K562 (cell line): ENCODE data around the gene MYO3B. TPM values are rescaled to one million over a fixed set of nuclear protein-coding genes. Genes with fewer than 3 reads are reported as not detected.

ENCODE experiments used
- CBFB ChIP-seq: sonication (generic); formaldehyde crosslinking; IDR thresholded peaks from 2 replicates; pipeline ENCODE4 v1.4.0; 2020; ENCODE audit warnings: mild to moderate bottlenecking, missing genetic modification reagents
- CREM ChIP-seq: IDR thresholded peaks from 2 replicates; pipeline ENCODE4 v1.6.1; 2014; ENCODE audit warnings: antibody characterized with exemption, low read depth
- CXXC5 ChIP-seq: fragments of 250-450 bp; sonication (Bioruptor Pico); IDR thresholded peaks from 2 replicates; pipeline ENCODE4 v1.8.0; 2022; ENCODE audit warnings: inconsistent platforms, mild to moderate bottlenecking, moderate library complexity
- EZH2 ChIP-seq: IDR thresholded peaks from 2 replicates; pipeline ENCODE4 v1.6.1; 2012; ENCODE audit warnings: low read depth, mild to moderate bottlenecking, inconsistent platforms, low read length, borderline replicate concordance
- KDM5B ChIP-seq: fragments of 200-600 bp; sonication (generic); IDR thresholded peaks from 2 replicates; pipeline ENCODE4 v1.6.1; 2012; ENCODE audit warnings: low read depth, mild to moderate bottlenecking, moderate library complexity, low read length, control low read depth, inconsistent platforms; ENCODE audit not compliant: insufficient replicate concordance
- KLF1 ChIP-seq: fragments of 450-650 bp; IDR thresholded peaks from 2 replicates; pipeline ENCODE4 v1.6.1; 2016; ENCODE audit warnings: missing genetic modification characterization, missing compliant biosample characterization
- MTF1 ChIP-seq: fragments of 250-450 bp; sonication (Bioruptor Pico); IDR thresholded peaks from 2 replicates; pipeline ENCODE4 v1.9.0; 2021; ENCODE audit warnings: moderate library complexity, mild to moderate bottlenecking, inconsistent platforms, borderline replicate concordance
- PCBP2 ChIP-seq: fragments of 200-400 bp; formaldehyde crosslinking; IDR thresholded peaks from 2 replicates; pipeline ENCODE4 v1.6.1; 2018; ENCODE audit warnings: low read length, low read depth, mild to moderate bottlenecking, moderate library complexity; ENCODE audit not compliant: poor library complexity, severe bottlenecking
- SAP30 ChIP-seq: fragments of 200-600 bp; sonication (generic); IDR thresholded peaks from 2 replicates; pipeline ENCODE4 v1.6.1; 2012; ENCODE audit warnings: borderline replicate concordance, low read depth, mild to moderate bottlenecking, moderate library complexity, low read length, control low read depth, inconsistent platforms; ENCODE audit not compliant: insufficient read depth, poor library complexity, severe bottlenecking
- SIN3B ChIP-seq: fragments of 450-650 bp; IDR thresholded peaks from 2 replicates; pipeline ENCODE4 v1.6.1; 2017; ENCODE audit warnings: low read depth, mild to moderate bottlenecking, moderate library complexity
- SP2 ChIP-seq: IDR thresholded peaks from 2 replicates; pipeline ENCODE4 v1.6.1; 2011; ENCODE audit warnings: mild to moderate bottlenecking, low read depth, low read length, moderate library complexity; ENCODE audit not compliant: poor library complexity, severe bottlenecking; ENCODE audit errors: extremely low read depth
- ZNF224 ChIP-seq: sonication (generic); formaldehyde crosslinking; IDR thresholded peaks from 2 replicates; pipeline ENCODE4 v1.8.0; 2022; ENCODE audit warnings: mild to moderate bottlenecking, missing genetic modification reagents
- ZNF274 ChIP-seq: IDR thresholded peaks from 2 replicates; pipeline ENCODE4 v1.6.1; 2011; ENCODE audit warnings: low read depth, mild to moderate bottlenecking, low read length, moderate library complexity, borderline replicate concordance
- ZNF436 ChIP-seq: fragments of 250-450, 450-650 bp; sonication (Bioruptor Pico); formaldehyde crosslinking; IDR thresholded peaks from 2 replicates; pipeline ENCODE4 v1.7.0; 2020; ENCODE audit warnings: mild to moderate bottlenecking
- ZNF764 ChIP-seq: fragments of 250-450 bp; sonication (Bioruptor Pico); IDR thresholded peaks from 2 replicates; pipeline ENCODE4 v1.4.0; 2020; ENCODE audit warnings: low read depth, mild to moderate bottlenecking, moderate library complexity
- polyA plus RNA-seq, 8 experiments: library from polyadenylated mRNA; depleted of rRNA in 4 of 8; stranded (reverse) in 5 of 8; unstranded in 3 of 8; fragments of >200 nt; fragmentation: Nextera tagmentation in 2 of 8; fragmentation: Illumina TruSeq in 1 of 8; extraction: Ambion mirVana in 2 of 8; extraction: Trizol in 1 of 8; gene quantifications; 2 replicates each; pipeline versions ENCODE4 v1.2.1 to v1.2.3, GENCODE V29; 2011 to 2014; ENCODE audit warnings: inconsistent platforms in 1 of 8, missing spikeins in 1 of 8
- total RNA-seq, 7 experiments: library from RNA; depleted of rRNA in 6 of 7; stranded (reverse); fragments of >200 nt in 6 of 7; fragmentation: Illumina TruSeq in 2 of 7; extraction: Trizol in 2 of 7; gene quantifications; 2 replicates each; pipeline versions ENCODE4 v1.2.1 to v1.2.3, GENCODE V29; 2011 to 2021; ENCODE audit warnings: low replicate concordance in 1 of 7
- TF ChIP-seq, protein P1 (sequence below), 2 experiments: fragments of 450-650 bp in 1 of 2; sonication (generic) in 1 of 2; formaldehyde crosslinking; conservative IDR thresholded peaks; 2 replicates each; pipeline versions ENCODE4 v1.4.0 to v1.8.1; 2020 to 2022; ENCODE audit warnings: mild to moderate bottlenecking in 1 of 2, missing genetic modification reagents in 1 of 2
- TF ChIP-seq, protein P2 (sequence below): fragments of 450-650 bp; IDR thresholded peaks from 2 replicates; pipeline ENCODE4 v1.6.1; 2017; ENCODE audit warnings: mild to moderate bottlenecking, moderate library complexity
- TF ChIP-seq, protein P3 (sequence below): IDR thresholded peaks from 3 replicates; pipeline ENCODE4 v1.6.1; 2011; ENCODE audit warnings: borderline replicate concordance, mild to moderate bottlenecking, moderate library complexity; ENCODE audit not compliant: insufficient read length; ENCODE audit errors: extremely low read depth
- TF ChIP-seq, protein P4 (sequence below): IDR thresholded peaks from 2 replicates; pipeline ENCODE4 v1.6.1; 2014; ENCODE audit warnings: antibody characterized with exemption
- TF ChIP-seq, protein P5 (sequence below): fragments of 250-450 bp; sonication (Bioruptor Pico); IDR thresholded peaks from 2 replicates; pipeline ENCODE4 v1.8.0; 2021; ENCODE audit warnings: mild to moderate bottlenecking, moderate library complexity

The MYO3B gene
- total and polyA plus RNA-seq, 9 of the 15 experiments (the other 6 are each of a cell fraction or from before 2014, with no cell fraction given), result 2.7 to 6.5 (median 3.6) TPM

DNA sequence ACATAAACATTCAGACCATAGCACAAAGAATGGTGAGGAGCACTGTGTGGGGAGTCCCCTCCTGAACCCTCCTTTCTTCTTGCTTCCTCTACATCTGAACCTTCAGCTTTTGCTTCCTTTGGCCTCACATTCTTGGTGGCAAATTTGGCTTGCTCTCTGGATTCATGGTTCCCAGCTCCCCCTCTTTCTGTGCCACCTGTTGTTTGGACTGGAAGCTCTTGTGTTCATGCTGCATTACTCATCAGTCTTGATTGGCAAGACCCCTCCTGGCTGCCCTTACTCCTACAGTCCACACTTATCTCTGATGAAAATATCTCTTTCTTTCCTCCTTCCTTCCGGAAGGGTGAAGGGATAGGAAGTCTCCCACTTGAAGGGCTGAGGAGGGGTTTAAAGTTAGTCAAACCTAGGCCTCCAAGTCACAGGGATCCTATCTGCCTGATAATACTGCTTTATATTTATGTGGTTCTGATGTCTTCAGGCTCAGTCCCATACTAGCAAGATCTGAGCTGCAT lies 70.0 kb downstream of the MYO3B start (continued):
- TF ChIP-seq, protein P1, sequence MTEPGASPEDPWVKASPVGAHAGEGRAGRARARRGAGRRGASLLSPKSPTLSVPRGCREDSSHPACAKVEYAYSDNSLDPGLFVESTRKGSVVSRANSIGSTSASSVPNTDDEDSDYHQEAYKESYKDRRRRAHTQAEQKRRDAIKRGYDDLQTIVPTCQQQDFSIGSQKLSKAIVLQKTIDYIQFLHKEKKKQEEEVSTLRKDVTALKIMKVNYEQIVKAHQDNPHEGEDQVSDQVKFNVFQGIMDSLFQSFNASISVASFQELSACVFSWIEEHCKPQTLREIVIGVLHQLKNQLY (CRISPR knock-in tag; conservative IDR thresholded peaks at IDR 0.05), result no peak
- no peak for TF ChIP-seq SAP30
- no peak for TF ChIP-seq KLF1 (tag)
- TF ChIP-seq ZNF436 (CRISPR knock-in tag), result no peak
- no peak for TF ChIP-seq SIN3B
- no peak for TF ChIP-seq MTF1 (CRISPR knock-in tag)
- TF ChIP-seq, protein P2, sequence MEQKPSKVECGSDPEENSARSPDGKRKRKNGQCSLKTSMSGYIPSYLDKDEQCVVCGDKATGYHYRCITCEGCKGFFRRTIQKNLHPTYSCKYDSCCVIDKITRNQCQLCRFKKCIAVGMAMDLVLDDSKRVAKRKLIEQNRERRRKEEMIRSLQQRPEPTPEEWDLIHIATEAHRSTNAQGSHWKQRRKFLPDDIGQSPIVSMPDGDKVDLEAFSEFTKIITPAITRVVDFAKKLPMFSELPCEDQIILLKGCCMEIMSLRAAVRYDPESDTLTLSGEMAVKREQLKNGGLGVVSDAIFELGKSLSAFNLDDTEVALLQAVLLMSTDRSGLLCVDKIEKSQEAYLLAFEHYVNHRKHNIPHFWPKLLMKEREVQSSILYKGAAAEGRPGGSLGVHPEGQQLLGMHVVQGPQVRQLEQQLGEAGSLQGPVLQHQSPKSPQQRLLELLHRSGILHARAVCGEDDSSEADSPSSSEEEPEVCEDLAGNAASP, result no peak
- TF ChIP-seq KDM5B, result no peak
- TF ChIP-seq, protein P3, sequence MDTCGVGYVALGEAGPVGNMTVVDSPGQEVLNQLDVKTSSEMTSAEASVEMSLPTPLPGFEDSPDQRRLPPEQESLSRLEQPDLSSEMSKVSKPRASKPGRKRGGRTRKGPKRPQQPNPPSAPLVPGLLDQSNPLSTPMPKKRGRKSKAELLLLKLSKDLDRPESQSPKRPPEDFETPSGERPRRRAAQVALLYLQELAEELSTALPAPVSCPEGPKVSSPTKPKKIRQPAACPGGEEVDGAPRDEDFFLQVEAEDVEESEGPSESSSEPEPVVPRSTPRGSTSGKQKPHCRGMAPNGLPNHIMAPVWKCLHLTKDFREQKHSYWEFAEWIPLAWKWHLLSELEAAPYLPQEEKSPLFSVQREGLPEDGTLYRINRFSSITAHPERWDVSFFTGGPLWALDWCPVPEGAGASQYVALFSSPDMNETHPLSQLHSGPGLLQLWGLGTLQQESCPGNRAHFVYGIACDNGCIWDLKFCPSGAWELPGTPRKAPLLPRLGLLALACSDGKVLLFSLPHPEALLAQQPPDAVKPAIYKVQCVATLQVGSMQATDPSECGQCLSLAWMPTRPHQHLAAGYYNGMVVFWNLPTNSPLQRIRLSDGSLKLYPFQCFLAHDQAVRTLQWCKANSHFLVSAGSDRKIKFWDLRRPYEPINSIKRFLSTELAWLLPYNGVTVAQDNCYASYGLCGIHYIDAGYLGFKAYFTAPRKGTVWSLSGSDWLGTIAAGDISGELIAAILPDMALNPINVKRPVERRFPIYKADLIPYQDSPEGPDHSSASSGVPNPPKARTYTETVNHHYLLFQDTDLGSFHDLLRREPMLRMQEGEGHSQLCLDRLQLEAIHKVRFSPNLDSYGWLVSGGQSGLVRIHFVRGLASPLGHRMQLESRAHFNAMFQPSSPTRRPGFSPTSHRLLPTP, result no peak
- TF ChIP-seq CBFB (CRISPR knock-in tag), result no peak
- peak; percentile 55 for TF ChIP-seq CREM
- TF ChIP-seq, protein P4, sequence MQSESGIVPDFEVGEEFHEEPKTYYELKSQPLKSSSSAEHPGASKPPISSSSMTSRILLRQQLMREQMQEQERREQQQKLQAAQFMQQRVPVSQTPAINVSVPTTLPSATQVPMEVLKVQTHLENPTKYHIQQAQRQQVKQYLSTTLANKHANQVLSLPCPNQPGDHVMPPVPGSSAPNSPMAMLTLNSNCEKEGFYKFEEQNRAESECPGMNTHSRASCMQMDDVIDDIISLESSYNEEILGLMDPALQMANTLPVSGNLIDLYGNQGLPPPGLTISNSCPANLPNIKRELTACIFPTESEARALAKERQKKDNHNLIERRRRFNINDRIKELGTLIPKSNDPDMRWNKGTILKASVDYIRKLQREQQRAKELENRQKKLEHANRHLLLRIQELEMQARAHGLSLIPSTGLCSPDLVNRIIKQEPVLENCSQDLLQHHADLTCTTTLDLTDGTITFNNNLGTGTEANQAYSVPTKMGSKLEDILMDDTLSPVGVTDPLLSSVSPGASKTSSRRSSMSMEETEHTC, result no peak; the same call in 1 of the 2 replicates
- TF ChIP-seq SP2, result no peak
- no peak for TF ChIP-seq PCBP2
- TF ChIP-seq ZNF764 (CRISPR knock-in tag), result no peak
- peak; percentile 36; the same call in 1 of the 2 replicates for TF ChIP-seq CXXC5 (CRISPR knock-in tag)
- TF ChIP-seq, protein P5, sequence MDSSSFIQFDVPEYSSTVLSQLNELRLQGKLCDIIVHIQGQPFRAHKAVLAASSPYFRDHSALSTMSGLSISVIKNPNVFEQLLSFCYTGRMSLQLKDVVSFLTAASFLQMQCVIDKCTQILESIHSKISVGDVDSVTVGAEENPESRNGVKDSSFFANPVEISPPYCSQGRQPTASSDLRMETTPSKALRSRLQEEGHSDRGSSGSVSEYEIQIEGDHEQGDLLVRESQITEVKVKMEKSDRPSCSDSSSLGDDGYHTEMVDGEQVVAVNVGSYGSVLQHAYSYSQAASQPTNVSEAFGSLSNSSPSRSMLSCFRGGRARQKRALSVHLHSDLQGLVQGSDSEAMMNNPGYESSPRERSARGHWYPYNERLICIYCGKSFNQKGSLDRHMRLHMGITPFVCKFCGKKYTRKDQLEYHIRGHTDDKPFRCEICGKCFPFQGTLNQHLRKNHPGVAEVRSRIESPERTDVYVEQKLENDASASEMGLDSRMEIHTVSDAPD (CRISPR knock-in tag), result no peak
- no peak for TF ChIP-seq ZNF274
- no peak for TF ChIP-seq ZNF224 (CRISPR knock-in tag)
- TF ChIP-seq EZH2, result no peak
